HG02981 (cell line): ENCODE measurements around the gene BCKDHA.
"Not testable (repeated sequence)": the region's sequence is repeated elsewhere in the genome, so short reads cannot be mapped to it uniquely, and the experiment has no call there.

Source experiments
- ATAC-seq: cut with Tn5 transposase; IDR thresholded peaks from one replicate; pipeline ENCODE4 v1.9.1; 2021; ENCODE audit warnings: mild to moderate bottlenecking, moderate library complexity; ENCODE audit not compliant: unreplicated experiment

BCKDHA gene

GRCh38 chr19:41401483-41401882 lies 3.9 kb downstream of the BCKDHA start:
- no peak for ATAC-seq

GRCh38 chr19:41402010-41402409 lies 4.4 kb downstream of the BCKDHA start:
- no peak for ATAC-seq

- ATAC-seq, result no peak
Measured at GRCh38 chr19:41403181-41403970, 5.8 kb downstream of the BCKDHA start.

GRCh38 chr19:41405776-41406175 lies 8.2 kb downstream of the BCKDHA start:
- ATAC-seq, result no peak

- no peak for ATAC-seq
Measured at GRCh38 chr19:41407271-41407670, 9.7 kb downstream of the BCKDHA start.

- no peak for ATAC-seq
Measured at GRCh38 chr19:41408256-41408655, 10.6 kb downstream of the BCKDHA start.

GRCh38 chr19:41408846-41409245 lies 11.2 kb downstream of the BCKDHA start:
- not testable (repeated sequence) for ATAC-seq

- no peak for ATAC-seq
Measured at GRCh38 chr19:41409288-41409687, 11.7 kb downstream of the BCKDHA start.

- ATAC-seq, result no peak
Measured at GRCh38 chr19:41410336-41411054, 12.9 kb downstream of the BCKDHA start.

- ATAC-seq, result no peak
Measured at GRCh38 chr19:41411100-41411967, 13.7 kb downstream of the BCKDHA start.

- no peak for ATAC-seq
Measured at GRCh38 chr19:41411968-41412265, 14.3 kb downstream of the BCKDHA start.

- no peak for ATAC-seq
Measured at GRCh38 chr19:41412953-41413352, 15.3 kb downstream of the BCKDHA start.

- ATAC-seq, result no peak
Measured at GRCh38 chr19:41413947-41414346, 16.3 kb downstream of the BCKDHA start.

- ATAC-seq, result no peak
Measured at GRCh38 chr19:41414461-41414860, 16.8 kb downstream of the BCKDHA start.

GRCh38 chr19:41415154-41415571 lies 17.5 kb downstream of the BCKDHA start:
- ATAC-seq, result no peak

- ATAC-seq, result no peak
Measured at GRCh38 chr19:41416194-41416674, 18.6 kb downstream of the BCKDHA start.

- ATAC-seq, result no peak
Measured at GRCh38 chr19:41420101-41420880, 22.7 kb downstream of the BCKDHA start.

- no peak for ATAC-seq
Measured at GRCh38 chr19:41421314-41421713, 23.7 kb downstream of the BCKDHA start.

- no peak for ATAC-seq
Measured at GRCh38 chr19:41421973-41422372, 24.4 kb downstream of the BCKDHA start.

- no peak for ATAC-seq
Measured at GRCh38 chr19:41422456-41422855, 24.8 kb downstream of the BCKDHA start.

- ATAC-seq, result no peak
Measured at GRCh38 chr19:41422955-41423354, 25.3 kb downstream of the BCKDHA start.
